Neural progenitor cell (in vitro differentiated cells): ENCODE results near the gene TUNAR. TPM values are rescaled to one million over a fixed set of nuclear protein-coding genes. Genes with fewer than 3 reads are reported as not detected.
A peak's percentile ranks its signal among the peaks of the same experiment; 100 is the strongest.

ENCODE experiments used
- DNase-seq: peaks from one replicate; pipeline ENCODE4 v3.0.0-alpha.2; 2016; ENCODE audit warnings: low spot score
- H2AFZ ChIP-seq: fragments of 200-600 bp; sonication (generic); replicated peaks from 2 replicates; pipeline ENCODE4 v1.6.1; 2016; ENCODE audit warnings: antibody characterized with exemption
- H3F3A ChIP-seq: fragments of 200-600 bp; sonication (generic); 2 replicates; pipeline ENCODE4 v1.6.1; 2016; ENCODE audit warnings: antibody characterized with exemption, low read depth
- H3K27ac ChIP-seq: fragments of 200-600 bp; sonication (generic); 2 replicates; pipeline ENCODE4 v1.5.1; 2016; ENCODE audit warnings: mild to moderate bottlenecking
- H3K27me3 ChIP-seq: fragments of 200-600 bp; sonication (generic); 2 replicates; pipeline ENCODE4 v1.6.1; 2016; ENCODE audit warnings: mild to moderate bottlenecking, moderate library complexity
- H3K36me3 ChIP-seq: fragments of 200-600 bp; sonication (generic); 2 replicates; pipeline ENCODE4 v1.5.1; 2016
- H3K4me1 ChIP-seq: fragments of 200-600 bp; sonication (generic); 2 replicates; pipeline ENCODE4 v1.6.1; 2016; ENCODE audit warnings: mixed run types
- H3K4me2 ChIP-seq: fragments of 200-600 bp; sonication (generic); 2 replicates; pipeline ENCODE4 v1.6.1; 2016
- H3K4me3 ChIP-seq: fragments of 200-600 bp; sonication (generic); 2 replicates; pipeline ENCODE4 v1.5.1; 2016
- H3K79me2 ChIP-seq: fragments of 200-600 bp; sonication (generic); 2 replicates; pipeline ENCODE4 v1.6.1; 2016; ENCODE audit warnings: low read depth
- H3K9ac ChIP-seq: fragments of 200-600 bp; sonication (generic); 2 replicates; pipeline ENCODE4 v1.6.1; 2016
- H3K9me3 ChIP-seq: fragments of 200-600 bp; sonication (generic); 2 replicates; pipeline ENCODE4 v1.5.1; 2016; ENCODE audit warnings: low read depth
- H4K20me1 ChIP-seq: fragments of 200-600 bp; sonication (generic); 2 replicates; pipeline ENCODE4 v1.6.1; 2016; ENCODE audit warnings: low read depth
- H3K27ac Mint-ChIP-seq: 3 replicates; pipeline ENCODE4 v1.8.0; 2021; ENCODE audit warnings: mixed read lengths
- H3K27me3 Mint-ChIP-seq: 2 replicates; pipeline ENCODE4 v1.8.0; 2022; ENCODE audit warnings: low read depth, mild to moderate bottlenecking, inconsistent platforms, moderate library complexity, mixed read lengths; ENCODE audit not compliant: insufficient read depth
- H3K36me3 Mint-ChIP-seq: 3 replicates; pipeline ENCODE4 v1.8.0; 2021; ENCODE audit warnings: mixed read lengths
- H3K4me1 Mint-ChIP-seq: 3 replicates; pipeline ENCODE4 v1.8.0; 2021; ENCODE audit warnings: mixed read lengths
- H3K4me3 Mint-ChIP-seq: 3 replicates; pipeline ENCODE4 v1.8.0; 2021; ENCODE audit warnings: mild to moderate bottlenecking, moderate library complexity, mixed read lengths
- H3K9me3 Mint-ChIP-seq: 3 replicates; pipeline ENCODE4 v1.8.0; 2020; ENCODE audit warnings: mixed read lengths
- CTCF ChIP-seq: fragments of 200-600 bp; sonication (generic); IDR thresholded peaks from 2 replicates; pipeline ENCODE4 v1.5.1; 2017; ENCODE audit warnings: antibody characterized with exemption, mild to moderate bottlenecking
- EZH2 ChIP-seq: fragments of 200-600 bp; sonication (generic); IDR thresholded peaks from 2 replicates; pipeline ENCODE4 v1.6.1; 2017; ENCODE audit warnings: antibody characterized with exemption, mild to moderate bottlenecking, moderate library complexity
- EZH2phosphoT487 ChIP-seq: fragments of 200-600 bp; sonication (generic); IDR thresholded peaks from 2 replicates; pipeline ENCODE4 v1.6.1; 2017; ENCODE audit warnings: antibody characterized with exemption
- total RNA-seq: library from RNA; depleted of rRNA; stranded (reverse); fragments of >200 nt; gene quantifications from 2 replicates; pipeline ENCODE4 v1.2.3, GENCODE V29; 2015; ENCODE audit warnings: low replicate concordance

TUNAR gene
- total RNA-seq, 1 donor from 2014 or later: 14.1 TPM

GRCh38 chr14:95872777-95873176, 3.9 kb upstream of the TUNAR start:
- peaks cover 12% of the 10 kb centered on the region for H3F3A ChIP-seq
- H3K27me3 ChIP-seq: peaks cover 28% of the 10 kb centered on the region
- no peak overlapping the region for H3K27ac ChIP-seq
- no peaks in the 10 kb centered on the region for H3K36me3 ChIP-seq
- H2AFZ ChIP-seq: no peak overlapping the region
- Mint-ChIP-seq H3K27ac (no peak overlapping the region), H3K9me3 (no peaks in the 10 kb centered on the region), H3K4me3 (no peak overlapping the region), H3K4me1 (peaks cover 9% of the 10 kb centered on the region), H3K36me3 (no peaks in the 10 kb centered on the region), H3K27me3 (peaks cover 24% of the 10 kb centered on the region)
- H3K4me2 ChIP-seq: no peak overlapping the region
- H3K4me3 ChIP-seq: no peak overlapping the region
- TF ChIP-seq EZH2 (no peak), EZH2phosphoT487 (no peak), CTCF (no peak)
- no peaks in the 10 kb centered on the region for H3K9me3 ChIP-seq
- no peak overlapping the region for H3K9ac ChIP-seq
- no peak for DNase-seq
- H3K79me2 ChIP-seq: no peaks in the 10 kb centered on the region
- peaks cover 8% of the 10 kb centered on the region for H3K4me1 ChIP-seq
- H4K20me1 ChIP-seq: no peaks in the 10 kb centered on the region

- H2AFZ ChIP-seq: peak overlapping the region; percentile 95
- Mint-ChIP-seq H3K9me3 (no peaks in the 10 kb centered on the region), H3K27ac (no peak overlapping the region), H3K27me3 (peaks cover 31% of the 10 kb centered on the region), H3K4me1 (peaks cover 17% of the 10 kb centered on the region), H3K4me3 (peak overlapping the region; percentile 86), H3K36me3 (no peaks in the 10 kb centered on the region)
- DNase-seq: peak; percentile 89
- peaks cover 31% of the 10 kb centered on the region for H3K27me3 ChIP-seq
- peaks cover 11% of the 10 kb centered on the region for H3K79me2 ChIP-seq
- no peaks in the 10 kb centered on the region for H4K20me1 ChIP-seq
- H3K4me1 ChIP-seq: peaks cover 15% of the 10 kb centered on the region
- peak overlapping the region; percentile 67 for H3K4me3 ChIP-seq
- H3K27ac ChIP-seq: no peak overlapping the region
- no peak overlapping the region for H3K9ac ChIP-seq
- H3K9me3 ChIP-seq: no peaks in the 10 kb centered on the region
- peak overlapping the region; percentile 93 for H3K4me2 ChIP-seq
- peaks cover 12% of the 10 kb centered on the region for H3F3A ChIP-seq
- peak; percentile 22 for TF ChIP-seq CTCF
- no peak for TF ChIP-seq EZH2phosphoT487
- no peaks in the 10 kb centered on the region for H3K36me3 ChIP-seq
Measured at GRCh38 chr14:95875831-95876760, 536 bp upstream of the TUNAR start.

- Histone ChIP-seq H2AFZ (no peak overlapping the region), H3K79me2 (peaks cover 11% of the 10 kb centered on the region), H3K9ac (no peak overlapping the region), H3K4me1 (peaks cover 21% of the 10 kb centered on the region), H3K27ac (no peak overlapping the region), H3K4me2 (peak overlapping the region; percentile 93), H3K9me3 (no peaks in the 10 kb centered on the region), H3K27me3 (peaks cover 31% of the 10 kb centered on the region), H4K20me1 (no peaks in the 10 kb centered on the region), H3K36me3 (no peaks in the 10 kb centered on the region), H3F3A (peaks cover 12% of the 10 kb centered on the region), H3K4me3 (peak overlapping the region; percentile 67)
- Mint-ChIP-seq H3K4me1 (peaks cover 28% of the 10 kb centered on the region), H3K27ac (no peak overlapping the region), H3K9me3 (no peaks in the 10 kb centered on the region), H3K36me3 (no peaks in the 10 kb centered on the region), H3K4me3 (peak overlapping the region; percentile 86), H3K27me3 (peaks cover 29% of the 10 kb centered on the region)
- TF ChIP-seq CTCF (no peak), EZH2phosphoT487 (no peak), EZH2 (no peak)
- no peak for DNase-seq
Measured at GRCh38 chr14:95877633-95878032, 1.0 kb downstream of the TUNAR start.
